Activated CD4-positive, alpha-beta T cell treated with anti-CD3 and anti-CD28 coated beads for 4 hours (primary cell): ENCODE measurements around the gene SATL1.
"Not testable (repeated sequence)": the region's sequence is repeated elsewhere in the genome, so short reads cannot be mapped to it uniquely, and the experiment has no call there.

Experiments used
- DNase-seq, 2 donors: peaks; one replicate each; pipeline ENCODE4 v3.0.0-alpha.2; 2020

Gene SATL1

GRCh38 chrX:85243761-85244449 lies at the start of gene SATL1, which contains the start of gene ZNF711:
TSS of gene SATL1 (minus strand) at chrX:85243779. CDS start at chrX:85108968, 134,811 bp downstream.
TSS of gene ZNF711 (plus strand) at chrX:85243991. CDS start at chrX:85247573, 3,582 bp downstream.
- DNase-seq, result peak in 1 of 2 donors; percentile 9

- no peak for DNase-seq
These were observed 45.6 kb upstream of the SATL1 start for GRCh38 chrX:85288992-85289723.

GRCh38 chrX:85285286-85285685 lies 41.7 kb upstream of the SATL1 start:
- DNase-seq, result not testable (repeated sequence)

- DNase-seq, result no peak
These were observed 1.1 kb upstream of the SATL1 start for GRCh38 chrX:85244450-85245211.

GRCh38 chrX:85243155-85243554 lies 424 bp downstream of the SATL1 start:
- no peak for DNase-seq

GRCh38 chrX:85223359-85223758 lies 20.2 kb downstream of the SATL1 start:
- no peak for DNase-seq

GRCh38 chrX:85221361-85221760 lies 22.2 kb downstream of the SATL1 start:
- DNase-seq, result no peak

- DNase-seq, result no peak
These were observed 27.6 kb downstream of the SATL1 start for GRCh38 chrX:85215946-85216345.

GRCh38 chrX:85213792-85214530 lies 29.6 kb downstream of the SATL1 start:
- no peak for DNase-seq

- DNase-seq, result no peak
These were observed 40.1 kb downstream of the SATL1 start for GRCh38 chrX:85203461-85203970.

GRCh38 chrX:85196319-85196718 lies 47.3 kb downstream of the SATL1 start:
- DNase-seq, result no peak

- no peak for DNase-seq
These were observed 83.9 kb downstream of the SATL1 start for GRCh38 chrX:85159644-85160043.

GRCh38 chrX:85140964-85141363 lies 102.6 kb downstream of the SATL1 start:
- DNase-seq, result no peak

GRCh38 chrX:85139422-85139821 lies 104.2 kb downstream of the SATL1 start:
- no peak for DNase-seq

GRCh38 chrX:85136409-85136808 lies 107.2 kb downstream of the SATL1 start:
- DNase-seq, result no peak

GRCh38 chrX:85115252-85115651 lies 128.3 kb downstream of the SATL1 start:
- DNase-seq, result no peak

GRCh38 chrX:85114776-85115175 lies 128.8 kb downstream of the SATL1 start:
- DNase-seq, result no peak

- no peak for DNase-seq
These were observed 129.4 kb downstream of the SATL1 start for GRCh38 chrX:85114171-85114570.

- DNase-seq, result no peak
These were observed 129.8 kb downstream of the SATL1 start for GRCh38 chrX:85113746-85114145.

- DNase-seq, result no peak
These were observed 131.3 kb downstream of the SATL1 start for GRCh38 chrX:85112293-85112692.

GRCh38 chrX:85111347-85111746 lies 132.2 kb downstream of the SATL1 start:
- DNase-seq, result no peak

- DNase-seq, result peak in 1 of 2 donors; percentile 5
These were observed 134.3 kb downstream of the SATL1 start for GRCh38 chrX:85109235-85109634.

GRCh38 chrX:85108165-85108564 lies 135.4 kb downstream of the SATL1 start:
- no peak for DNase-seq
